B cell (primary cell): Measurements from ENCODE around the gene RNF220.

Experiments used
- EZH2 ChIP-seq: IDR thresholded peaks from 2 replicates; pipeline ENCODE4 v1.6.1; 2012; ENCODE audit warnings: borderline replicate concordance, low read depth, mild to moderate bottlenecking, moderate library complexity, low read length; ENCODE audit not compliant: insufficient read depth, poor library complexity, severe bottlenecking
- TF ChIP-seq, protein P1 (sequence below): fragments of 200-600 bp; IDR thresholded peaks from one replicate; pipeline ENCODE4 v1.8.0; 2022; ENCODE audit warnings: antibody characterized with exemption, mild to moderate bottlenecking

DNA sequence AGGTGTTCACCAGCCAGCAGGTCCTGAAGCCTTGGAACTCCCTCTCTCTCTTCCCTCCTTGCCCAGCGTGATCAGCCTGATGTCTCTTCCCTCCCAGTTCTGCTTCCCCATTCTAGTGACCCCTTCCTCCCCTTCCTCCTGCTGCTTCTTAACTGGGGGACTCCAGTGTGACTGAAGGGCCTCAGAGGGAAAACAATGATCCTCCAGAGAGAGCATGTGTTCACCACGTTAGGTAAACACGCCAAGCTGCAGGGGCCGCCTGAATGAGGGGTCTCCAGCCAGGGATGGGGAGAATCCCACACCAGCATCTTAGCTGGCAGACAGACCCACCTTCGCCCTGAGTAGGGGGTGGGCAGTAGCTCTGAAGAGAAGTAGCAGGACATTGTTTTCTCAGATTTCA, 144.5 kb downstream of the RNF220 start:
- TF ChIP-seq, protein P1, sequence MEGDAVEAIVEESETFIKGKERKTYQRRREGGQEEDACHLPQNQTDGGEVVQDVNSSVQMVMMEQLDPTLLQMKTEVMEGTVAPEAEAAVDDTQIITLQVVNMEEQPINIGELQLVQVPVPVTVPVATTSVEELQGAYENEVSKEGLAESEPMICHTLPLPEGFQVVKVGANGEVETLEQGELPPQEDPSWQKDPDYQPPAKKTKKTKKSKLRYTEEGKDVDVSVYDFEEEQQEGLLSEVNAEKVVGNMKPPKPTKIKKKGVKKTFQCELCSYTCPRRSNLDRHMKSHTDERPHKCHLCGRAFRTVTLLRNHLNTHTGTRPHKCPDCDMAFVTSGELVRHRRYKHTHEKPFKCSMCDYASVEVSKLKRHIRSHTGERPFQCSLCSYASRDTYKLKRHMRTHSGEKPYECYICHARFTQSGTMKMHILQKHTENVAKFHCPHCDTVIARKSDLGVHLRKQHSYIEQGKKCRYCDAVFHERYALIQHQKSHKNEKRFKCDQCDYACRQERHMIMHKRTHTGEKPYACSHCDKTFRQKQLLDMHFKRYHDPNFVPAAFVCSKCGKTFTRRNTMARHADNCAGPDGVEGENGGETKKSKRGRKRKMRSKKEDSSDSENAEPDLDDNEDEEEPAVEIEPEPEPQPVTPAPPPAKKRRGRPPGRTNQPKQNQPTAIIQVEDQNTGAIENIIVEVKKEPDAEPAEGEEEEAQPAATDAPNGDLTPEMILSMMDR = no peak
- no peak for TF ChIP-seq EZH2
